CD4-positive, alpha-beta T cell treated with Interleukin-4 for 1 hour (primary cell): Measurements from ENCODE around the gene KCNT2.

ENCODE experiments used
- DNase-seq, 2 donors: peaks; one replicate each; pipeline ENCODE4 v3.0.0-alpha.2; 2020 to 2022

The KCNT2 gene

GRCh38 chr1:196385109-196385508, 223.1 kb downstream of the KCNT2 start:
- no peak for DNase-seq

- DNase-seq: no peak
These were observed 225.9 kb downstream of the KCNT2 start for GRCh38 chr1:196382383-196382782.

GRCh38 chr1:196381544-196381943, 226.7 kb downstream of the KCNT2 start:
- DNase-seq: no peak

GRCh38 chr1:196380316-196380715, 227.9 kb downstream of the KCNT2 start:
- no peak for DNase-seq

GRCh38 chr1:196377811-196378210, 230.4 kb downstream of the KCNT2 start:
- DNase-seq: no peak

- DNase-seq: no peak
These were observed 231.5 kb downstream of the KCNT2 start for GRCh38 chr1:196376630-196377328.

- DNase-seq: no peak
These were observed 234.4 kb downstream of the KCNT2 start for GRCh38 chr1:196373798-196374197.

GRCh38 chr1:196372896-196373536, 235.2 kb downstream of the KCNT2 start:
- peak in 1 of 2 donors; percentile 20 for DNase-seq

GRCh38 chr1:196367838-196368237, 240.4 kb downstream of the KCNT2 start:
- DNase-seq: no peak

GRCh38 chr1:196366817-196367495, 241.3 kb downstream of the KCNT2 start:
- DNase-seq: no peak

- DNase-seq: no peak
These were observed 247.0 kb downstream of the KCNT2 start for GRCh38 chr1:196361112-196361714.

- no peak for DNase-seq
These were observed 250.3 kb downstream of the KCNT2 start for GRCh38 chr1:196357913-196358312.

GRCh38 chr1:196355206-196355786, 252.9 kb downstream of the KCNT2 start:
- DNase-seq: no peak

GRCh38 chr1:196344453-196344852, 263.8 kb downstream of the KCNT2 start:
- DNase-seq: no peak

- no peak for DNase-seq
These were observed 283.9 kb downstream of the KCNT2 start for GRCh38 chr1:196324345-196324744.

- DNase-seq: no peak
These were observed 284.4 kb downstream of the KCNT2 start for GRCh38 chr1:196323869-196324268.

GRCh38 chr1:196319301-196319700, 288.9 kb downstream of the KCNT2 start:
- no peak for DNase-seq

- no peak for DNase-seq
These were observed 290.4 kb downstream of the KCNT2 start for GRCh38 chr1:196317535-196318522.

GRCh38 chr1:196312739-196313138, 295.5 kb downstream of the KCNT2 start:
- DNase-seq: no peak

- no peak for DNase-seq
These were observed 298.9 kb downstream of the KCNT2 start for GRCh38 chr1:196309386-196309785.

- no peak for DNase-seq
These were observed 300.1 kb downstream of the KCNT2 start for GRCh38 chr1:196308176-196308575.

- no peak for DNase-seq
These were observed 301.8 kb downstream of the KCNT2 start for GRCh38 chr1:196306421-196306820.
